ENCODE data around the gene SORCS1. TPM values are rescaled to one million over a fixed set of nuclear protein-coding genes. Genes with fewer than 3 reads are reported as not detected.

The SORCS1 gene
- polyA plus RNA-seq, 1 of the 3 experiments (the other 2 are of a cell fraction), result 0.66 TPM

GRCh38 chr10:106793617-106794016 is 370.9 kb downstream of the SORCS1 start:
- WGBS (ENCODE audit: low lambda C conversion rate), result 26% methylated on average over 1 of the region's 1 CpG
- Histone ChIP-seq H2AFZ (ENCODE audit: low read depth) (no peak overlapping the region), H3K9me3 (no peaks in the 10 kb centered on the region), H3K4me1 (ENCODE audit: control insufficient read depth in 1 of 2, insufficient read depth in 2 of 2, low read depth in 1 of 2, low read length in 1 of 2) (no peaks in the 10 kb centered on the region; a peak in 1 of 4 replicates), H3K36me3 (replicated peaks in 1 of 2; ENCODE audit: control insufficient read depth in 1 of 2, insufficient read depth in 2 of 2, low read length in 1 of 2) (no peaks in the 10 kb centered on the region), H3K4me3 (ENCODE audit: low read depth in 2 of 2, low read length in 1 of 2) (no peak overlapping the region), H3K27ac (ENCODE audit: low read depth in 2 of 2, low read length in 1 of 2) (no peak overlapping the region; a peak in 1 of 4 replicates), H3K9ac (no peak overlapping the region), H3K27me3 (ENCODE audit: insufficient read depth) (no peaks in the 10 kb centered on the region), H4K20me1 (ENCODE audit: insufficient read depth) (no peaks in the 10 kb centered on the region), H3F3A (replicated peaks; ENCODE audit: insufficient read depth) (no peaks in the 10 kb centered on the region), H3K4me2 (no peak overlapping the region), H3K79me2 (ENCODE audit: insufficient read depth) (no peaks in the 10 kb centered on the region), H3K9me2 (no peaks in the 10 kb centered on the region)
- CTCF ChIA-PET, result interaction anchor here (0.6 to 1.5 kb wide), 3 partner anchors 11 to 88 kb away, joined by 3 to 6 read pairs (median 3); no protein-coding TSS in a partner anchor
- TF ChIP-seq SIN3A (IDR thresholded peaks at IDR 0.05; ENCODE audit: borderline replicate concordance, low read depth, low read length), result no peak
- no peak for TF ChIP-seq JUND (IDR thresholded peaks at IDR 0.05)
- TF ChIP-seq SMC3 (IDR thresholded peaks at IDR 0.05; ENCODE audit: low read depth, low read length), result no peak
- no peak for TF ChIP-seq RCOR1 (IDR thresholded peaks at IDR 0.05; ENCODE audit: low read length)
- TF ChIP-seq REST (IDR thresholded peaks at IDR 0.05; ENCODE audit: low read depth, low read length), result no peak
- no peak for TF ChIP-seq EZH2phosphoT487 (IDR thresholded peaks at IDR 0.05; ENCODE audit: borderline replicate concordance, low read depth)
- no peak for TF ChIP-seq ELF1 (IDR thresholded peaks at IDR 0.05)
- TF ChIP-seq POLR2AphosphoS5 (IDR thresholded peaks at IDR 0.05; ENCODE audit: low read depth, low read length), result no peak
- TF ChIP-seq USF1 (IDR thresholded peaks at IDR 0.05; ENCODE audit: borderline replicate concordance, low read depth), result no peak
- DNase-seq, result no peak
- POLR2A ChIA-PET, result no interaction called here

- no peaks in the 10 kb centered on the region for H3K4me1 ChIP-seq (ENCODE audit: control insufficient read depth in 1 of 2, insufficient read depth in 2 of 2, low read depth in 1 of 2, low read length in 1 of 2)
- H3K4me3 ChIP-seq (ENCODE audit: low read depth in 2 of 2, low read length in 1 of 2), result no peak overlapping the region
- H3F3A ChIP-seq (replicated peaks; ENCODE audit: insufficient read depth), result no peaks in the 10 kb centered on the region
- no peaks in the 10 kb centered on the region for H3K9me2 ChIP-seq
- no peaks in the 10 kb centered on the region for H4K20me1 ChIP-seq (ENCODE audit: insufficient read depth)
- no peaks in the 10 kb centered on the region for H3K27me3 ChIP-seq (ENCODE audit: insufficient read depth)
- no peak overlapping the region for H3K27ac ChIP-seq (ENCODE audit: low read depth in 2 of 2, low read length in 1 of 2)
- no peak overlapping the region for H3K9ac ChIP-seq
- DNase-seq, result no peak
- CTCF ChIA-PET, result no interaction called here
- H3K36me3 ChIP-seq (replicated peaks in 1 of 2; ENCODE audit: control insufficient read depth in 1 of 2, insufficient read depth in 2 of 2, low read length in 1 of 2), result no peaks in the 10 kb centered on the region
- H2AFZ ChIP-seq (ENCODE audit: low read depth), result no peak overlapping the region
- no peak overlapping the region for H3K4me2 ChIP-seq
- TF ChIP-seq YY1 (IDR thresholded peaks at IDR 0.05; ENCODE audit: low read depth), result no peak
- H3K9me3 ChIP-seq, result no peaks in the 10 kb centered on the region
- POLR2A ChIA-PET, result no interaction called here
- 25% methylated on average over 2 of the region's 2 CpGs for WGBS (ENCODE audit: low lambda C conversion rate)
- H3K79me2 ChIP-seq (ENCODE audit: insufficient read depth), result no peaks in the 10 kb centered on the region
Measured at GRCh38 chr10:106789623-106790022, 374.9 kb downstream of the SORCS1 start.
